ENCODE data around the gene ZNF750.

The ZNF750 gene

DNA sequence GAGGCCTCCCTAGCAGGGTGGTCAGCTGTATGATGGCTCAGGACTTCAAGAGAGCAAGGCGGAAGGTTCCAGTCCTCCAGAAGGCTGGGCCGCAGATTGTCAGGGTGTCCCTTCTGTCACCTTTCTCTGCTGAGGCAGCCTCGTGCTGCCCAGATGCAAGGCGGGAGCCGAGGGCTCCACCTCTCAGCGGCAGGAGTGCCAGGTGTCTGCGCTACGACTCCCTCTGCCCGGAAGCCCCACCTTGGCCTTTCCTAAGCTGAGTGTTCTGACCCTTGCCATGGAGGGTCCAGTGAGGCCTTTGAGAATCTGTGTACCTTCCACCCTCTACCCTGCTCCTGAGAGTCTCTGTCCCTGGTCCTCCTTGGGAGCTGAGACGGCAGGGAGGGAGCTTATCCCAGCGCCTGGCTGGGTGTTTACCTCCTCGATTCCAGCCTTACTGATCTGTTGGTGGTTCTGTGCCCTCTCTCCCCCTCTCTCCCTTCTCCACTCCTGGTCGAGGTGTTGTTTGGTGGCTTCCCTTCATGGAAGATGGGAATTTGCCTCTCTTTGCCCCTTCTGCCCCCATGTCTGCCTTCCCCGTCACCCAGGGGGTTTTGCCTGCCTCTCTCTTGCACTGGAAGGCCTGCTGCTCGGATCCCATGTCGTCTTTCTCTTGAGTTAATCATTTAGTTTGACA is 2.2 kb upstream of the ZNF750 start:
- Histone ChIP-seq H3K4me3 (ENCODE audit: severe bottlenecking) (no peak overlapping the region), H3K36me3 (ENCODE audit: low read depth) (peaks cover 8% of the 10 kb centered on the region), H3K27me3 (ENCODE audit: insufficient read depth, poor library complexity, severe bottlenecking) (no peaks in the 10 kb centered on the region), H3K27ac (ENCODE audit: poor library complexity, severe bottlenecking) (no peak overlapping the region), H3K9me3 (ENCODE audit: severe bottlenecking) (no peaks in the 10 kb centered on the region), H3K4me1 (ENCODE audit: insufficient read depth, poor library complexity, severe bottlenecking) (peaks cover 33% of the 10 kb centered on the region)
- peak; percentile 42 for DNase-seq (ENCODE audit: low spot score)
- TF ChIP-seq, protein P1, sequence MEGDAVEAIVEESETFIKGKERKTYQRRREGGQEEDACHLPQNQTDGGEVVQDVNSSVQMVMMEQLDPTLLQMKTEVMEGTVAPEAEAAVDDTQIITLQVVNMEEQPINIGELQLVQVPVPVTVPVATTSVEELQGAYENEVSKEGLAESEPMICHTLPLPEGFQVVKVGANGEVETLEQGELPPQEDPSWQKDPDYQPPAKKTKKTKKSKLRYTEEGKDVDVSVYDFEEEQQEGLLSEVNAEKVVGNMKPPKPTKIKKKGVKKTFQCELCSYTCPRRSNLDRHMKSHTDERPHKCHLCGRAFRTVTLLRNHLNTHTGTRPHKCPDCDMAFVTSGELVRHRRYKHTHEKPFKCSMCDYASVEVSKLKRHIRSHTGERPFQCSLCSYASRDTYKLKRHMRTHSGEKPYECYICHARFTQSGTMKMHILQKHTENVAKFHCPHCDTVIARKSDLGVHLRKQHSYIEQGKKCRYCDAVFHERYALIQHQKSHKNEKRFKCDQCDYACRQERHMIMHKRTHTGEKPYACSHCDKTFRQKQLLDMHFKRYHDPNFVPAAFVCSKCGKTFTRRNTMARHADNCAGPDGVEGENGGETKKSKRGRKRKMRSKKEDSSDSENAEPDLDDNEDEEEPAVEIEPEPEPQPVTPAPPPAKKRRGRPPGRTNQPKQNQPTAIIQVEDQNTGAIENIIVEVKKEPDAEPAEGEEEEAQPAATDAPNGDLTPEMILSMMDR (IDR thresholded peaks at IDR 0.05; ENCODE audit: poor library complexity, severe bottlenecking): no peak
- ATAC-seq (ENCODE audit: low read depth): no peak

DNA sequence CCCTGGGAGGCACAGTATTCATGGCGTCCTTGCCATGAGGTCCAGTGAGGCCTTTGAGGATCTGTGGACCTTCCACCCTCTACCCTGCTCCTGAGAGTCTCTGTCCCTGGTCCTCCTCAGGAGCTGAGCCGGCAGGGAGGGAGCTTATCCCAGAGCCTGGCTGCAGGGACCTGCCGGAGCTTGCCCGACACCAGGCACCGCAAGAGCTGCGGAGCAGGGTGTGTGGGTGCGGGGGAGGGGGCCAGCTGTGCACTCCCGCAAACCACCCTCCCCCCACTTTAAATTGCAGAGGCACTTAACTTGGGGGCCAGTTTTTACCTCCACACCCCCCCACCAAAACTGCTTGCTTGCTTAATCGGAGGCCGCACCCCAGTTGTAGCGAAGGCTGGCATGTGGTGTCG is 609 bp upstream of the ZNF750 start:
- DNase-seq (ENCODE audit: low spot score): peak; percentile 69
- Histone ChIP-seq H3K4me3 (ENCODE audit: severe bottlenecking) (no peak overlapping the region), H3K27ac (ENCODE audit: poor library complexity, severe bottlenecking) (no peak overlapping the region), H3K27me3 (ENCODE audit: insufficient read depth, poor library complexity, severe bottlenecking) (no peaks in the 10 kb centered on the region), H3K4me1 (ENCODE audit: insufficient read depth, poor library complexity, severe bottlenecking) (peaks cover 46% of the 10 kb centered on the region), H3K36me3 (ENCODE audit: low read depth) (peaks cover 12% of the 10 kb centered on the region), H3K9me3 (ENCODE audit: severe bottlenecking) (no peaks in the 10 kb centered on the region)
- no peak for ATAC-seq (ENCODE audit: low read depth)
- TF ChIP-seq, protein P1 (IDR thresholded peaks at IDR 0.05; ENCODE audit: poor library complexity, severe bottlenecking): no peak

DNA sequence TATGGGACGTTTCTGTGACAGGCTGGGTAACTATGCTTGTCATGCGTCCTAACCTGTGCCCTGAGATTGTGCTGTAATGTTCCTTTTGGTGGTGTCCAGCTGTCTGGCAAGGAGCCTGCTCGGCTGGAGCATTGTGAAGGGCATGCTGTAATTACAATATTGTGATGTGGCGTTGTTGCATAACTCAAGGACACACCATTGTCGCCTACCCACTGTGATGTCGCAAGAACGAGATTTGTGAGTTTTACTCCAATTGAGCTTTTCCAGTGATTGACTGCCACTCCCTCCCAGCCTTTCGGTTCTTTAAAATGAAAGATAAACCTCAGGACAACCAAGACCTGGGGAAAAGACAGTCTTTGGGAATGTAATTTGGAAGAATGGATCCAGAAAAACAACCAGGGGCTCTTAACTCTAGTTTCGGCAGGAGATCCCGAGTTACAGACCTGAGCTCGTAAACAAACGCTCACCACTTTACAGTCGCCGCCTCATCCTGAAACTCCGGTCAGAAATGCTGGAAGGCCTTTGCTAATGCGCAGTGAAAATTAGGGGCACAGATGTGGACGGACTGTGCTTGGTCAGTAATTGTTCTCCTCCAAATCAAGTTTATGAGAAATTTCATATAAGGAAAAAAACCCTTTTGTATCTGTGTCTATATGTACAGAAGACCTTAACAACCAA is 1.3 kb downstream of the ZNF750 start:
- no peak for ATAC-seq (ENCODE audit: low read depth)
- Histone ChIP-seq H3K27me3 (ENCODE audit: insufficient read depth, poor library complexity, severe bottlenecking) (no peaks in the 10 kb centered on the region), H3K27ac (ENCODE audit: poor library complexity, severe bottlenecking) (no peak overlapping the region), H3K4me1 (ENCODE audit: insufficient read depth, poor library complexity, severe bottlenecking) (peaks cover 50% of the 10 kb centered on the region), H3K9me3 (ENCODE audit: severe bottlenecking) (no peaks in the 10 kb centered on the region), H3K4me3 (ENCODE audit: severe bottlenecking) (no peak overlapping the region), H3K36me3 (ENCODE audit: low read depth) (peaks cover 12% of the 10 kb centered on the region)
- peak; percentile 20 for DNase-seq (ENCODE audit: low spot score)
- TF ChIP-seq, protein P1 (IDR thresholded peaks at IDR 0.05; ENCODE audit: poor library complexity, severe bottlenecking): no peak

DNA sequence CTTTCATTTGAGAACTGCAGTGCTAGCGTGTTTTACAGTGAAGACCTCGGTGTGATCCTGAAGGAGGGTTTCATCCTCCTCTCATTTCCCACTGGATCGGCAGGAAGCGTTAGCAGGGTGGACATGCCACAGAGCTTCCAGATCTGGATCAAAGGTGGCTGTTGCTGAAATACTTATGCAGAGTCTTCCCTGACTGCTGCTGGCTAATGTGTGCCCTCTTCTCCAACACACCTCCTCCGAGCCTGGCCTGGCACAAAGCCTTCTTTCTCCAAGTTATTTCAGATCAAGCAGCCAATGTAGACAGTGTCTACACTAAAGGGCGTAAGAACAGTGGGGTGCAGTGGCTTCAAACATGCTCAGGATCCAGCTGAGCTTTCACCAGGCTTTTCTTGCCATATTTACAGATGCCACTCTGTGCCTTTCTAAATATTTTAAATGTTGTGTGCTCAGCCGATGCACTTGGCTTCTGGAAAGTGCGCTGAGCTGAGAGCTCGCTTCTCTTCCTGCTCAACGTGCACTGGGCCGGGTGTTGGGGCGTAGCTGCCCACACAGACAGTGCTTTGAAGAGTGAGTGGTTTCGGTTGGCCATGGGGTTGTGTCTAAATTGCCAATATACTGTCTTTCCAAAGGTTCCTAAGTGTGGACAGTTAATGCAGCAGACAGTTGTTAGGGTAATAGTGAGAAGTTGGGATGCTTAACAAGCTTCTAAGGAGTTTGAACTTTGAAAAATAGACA is 2.1 kb downstream of the ZNF750 start:
- Histone ChIP-seq H3K4me1 (ENCODE audit: insufficient read depth, poor library complexity, severe bottlenecking) (peaks cover 50% of the 10 kb centered on the region), H3K4me3 (ENCODE audit: severe bottlenecking) (no peak overlapping the region), H3K36me3 (ENCODE audit: low read depth) (peaks cover 12% of the 10 kb centered on the region), H3K9me3 (ENCODE audit: severe bottlenecking) (no peaks in the 10 kb centered on the region), H3K27ac (ENCODE audit: poor library complexity, severe bottlenecking) (no peak overlapping the region), H3K27me3 (ENCODE audit: insufficient read depth, poor library complexity, severe bottlenecking) (no peaks in the 10 kb centered on the region)
- DNase-seq (ENCODE audit: low spot score): peak; percentile 38
- TF ChIP-seq, protein P1 (IDR thresholded peaks at IDR 0.05; ENCODE audit: poor library complexity, severe bottlenecking): no peak
- ATAC-seq (ENCODE audit: low read depth): no peak

Measured in RWPE2 (cell line).